Nucleus accumbens (tissue), 56 donors: ENCODE results near the gene IPCEF1.
A peak's percentile ranks its signal among the peaks of the same experiment; 100 is the strongest.

Experiments
- DNase-seq, 56 donors: peaks; one replicate each; lab custom pipeline; 2025; lab: John Stamatoyannopoulos, UW

Gene IPCEF1

GRCh38 chr6:154301086-154301625 lies 55.4 kb downstream of the IPCEF1 start:
- DNase-seq: no peak

GRCh38 chr6:154298297-154298696 lies 58.3 kb downstream of the IPCEF1 start:
- DNase-seq: no peak

- DNase-seq: no peak
Measured at GRCh38 chr6:154297721-154298120, 58.9 kb downstream of the IPCEF1 start.

- DNase-seq: no peak
Measured at GRCh38 chr6:154297210-154297609, 59.4 kb downstream of the IPCEF1 start.

GRCh38 chr6:154295733-154296132 lies 60.9 kb downstream of the IPCEF1 start:
- DNase-seq: no peak

GRCh38 chr6:154292855-154293519 lies 63.6 kb downstream of the IPCEF1 start:
- DNase-seq: no peak

- no peak for DNase-seq
Measured at GRCh38 chr6:154292066-154292465, 64.5 kb downstream of the IPCEF1 start.

GRCh38 chr6:154289818-154290508 lies 66.6 kb downstream of the IPCEF1 start:
- DNase-seq: no peak

- DNase-seq: no peak
Measured at GRCh38 chr6:154285826-154286225, 70.8 kb downstream of the IPCEF1 start.

- DNase-seq: no peak
Measured at GRCh38 chr6:154284313-154284853, 72.2 kb downstream of the IPCEF1 start.

GRCh38 chr6:154280521-154280920 lies 76.1 kb downstream of the IPCEF1 start:
- no peak for DNase-seq

GRCh38 chr6:154277629-154278017 lies 79.0 kb downstream of the IPCEF1 start:
- DNase-seq: no peak

- no peak for DNase-seq
Measured at GRCh38 chr6:154276810-154277628, 79.6 kb downstream of the IPCEF1 start.

GRCh38 chr6:154274168-154274567 lies 82.4 kb downstream of the IPCEF1 start:
- DNase-seq: no peak

GRCh38 chr6:154268486-154268885 lies 88.1 kb downstream of the IPCEF1 start:
- DNase-seq: no peak

GRCh38 chr6:154267508-154268106 lies 89.0 kb downstream of the IPCEF1 start:
- peak in 1 of 56 donors; percentile 8 for DNase-seq

GRCh38 chr6:154266560-154267099 lies 90.0 kb downstream of the IPCEF1 start:
- no peak for DNase-seq

- no peak for DNase-seq
Measured at GRCh38 chr6:154261688-154262397, 94.8 kb downstream of the IPCEF1 start.

GRCh38 chr6:154258064-154258757 lies 98.4 kb downstream of the IPCEF1 start:
- DNase-seq: no peak
